ENCODE results near the gene ADCY5. TPM values are rescaled to one million over a fixed set of nuclear protein-coding genes. Genes with fewer than 3 reads are reported as not detected.
A peak's percentile ranks its signal among the peaks of the same experiment; 100 is the strongest.

The ADCY5 gene
- total and polyA plus RNA-seq, 10 donors = 1.7 to 20.6 (median 11.7) TPM

- Histone ChIP-seq H3K4me3 (no peak overlapping the region), H3K27me3 (replicated peaks in 1 of 7) (peaks cover 0 to 9% (median 0%) of the 10 kb centered on the region in 7 donors), H3K36me3 (peaks cover 0 to 32% (median 0%) of the 10 kb centered on the region in 6 donors), H3K4me1 (no peaks in the 10 kb centered on the region), H3K27ac (no peak overlapping the region), H3K9me3 (no peaks in the 10 kb centered on the region)
- intact Hi-C loops (cut with DNase I; ENCODE audit: low total_unique reads) = no loop called here
- WGBS, 5 donors = 47 to 75% (median 62%) methylated on average over 3 to 4 of the region's 4 CpGs
- no peak for TF ChIP-seq POLR2A (IDR thresholded peaks at IDR 0.05)
- TF ChIP-seq POLR2AphosphoS5 (IDR thresholded peaks at IDR 0.05) = no peak
- TF ChIP-seq, protein P1, sequence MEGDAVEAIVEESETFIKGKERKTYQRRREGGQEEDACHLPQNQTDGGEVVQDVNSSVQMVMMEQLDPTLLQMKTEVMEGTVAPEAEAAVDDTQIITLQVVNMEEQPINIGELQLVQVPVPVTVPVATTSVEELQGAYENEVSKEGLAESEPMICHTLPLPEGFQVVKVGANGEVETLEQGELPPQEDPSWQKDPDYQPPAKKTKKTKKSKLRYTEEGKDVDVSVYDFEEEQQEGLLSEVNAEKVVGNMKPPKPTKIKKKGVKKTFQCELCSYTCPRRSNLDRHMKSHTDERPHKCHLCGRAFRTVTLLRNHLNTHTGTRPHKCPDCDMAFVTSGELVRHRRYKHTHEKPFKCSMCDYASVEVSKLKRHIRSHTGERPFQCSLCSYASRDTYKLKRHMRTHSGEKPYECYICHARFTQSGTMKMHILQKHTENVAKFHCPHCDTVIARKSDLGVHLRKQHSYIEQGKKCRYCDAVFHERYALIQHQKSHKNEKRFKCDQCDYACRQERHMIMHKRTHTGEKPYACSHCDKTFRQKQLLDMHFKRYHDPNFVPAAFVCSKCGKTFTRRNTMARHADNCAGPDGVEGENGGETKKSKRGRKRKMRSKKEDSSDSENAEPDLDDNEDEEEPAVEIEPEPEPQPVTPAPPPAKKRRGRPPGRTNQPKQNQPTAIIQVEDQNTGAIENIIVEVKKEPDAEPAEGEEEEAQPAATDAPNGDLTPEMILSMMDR (IDR thresholded peaks at IDR 0.05 in 8 of 11, conservative IDR thresholded peaks at IDR 0.05 in 3 of 11) = no peak
- peak; percentile 44 for DNase-seq
Measured at GRCh38 chr3:123301331-123302184, 147.3 kb downstream of the ADCY5 start.

DNA sequence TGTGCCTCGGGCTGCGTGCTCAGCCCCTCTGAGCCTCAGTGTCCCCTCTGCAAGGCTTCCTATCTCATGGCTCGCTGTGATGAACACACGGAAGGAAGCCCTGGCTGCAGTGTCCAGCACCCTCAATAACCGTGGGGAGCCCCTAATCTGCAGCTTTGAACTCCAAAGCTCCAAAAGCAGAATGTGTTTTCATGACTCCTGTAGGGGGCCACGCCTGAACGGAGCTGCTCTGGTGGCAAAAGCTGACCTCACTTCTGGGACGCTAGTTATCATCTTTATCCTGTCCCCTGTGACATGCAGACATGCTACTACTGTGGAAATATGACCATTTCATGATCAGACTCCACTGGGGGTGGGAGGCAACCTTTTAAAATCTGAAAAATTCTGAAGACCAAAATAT lies 148.3 kb downstream of the ADCY5 start:
- peak; percentile 44 for DNase-seq
- TF ChIP-seq POLR2AphosphoS5 (IDR thresholded peaks at IDR 0.05) (no peak), POLR2A (IDR thresholded peaks at IDR 0.05) (no peak)
- TF ChIP-seq, protein P1 (IDR thresholded peaks at IDR 0.05 in 8 of 11, conservative IDR thresholded peaks at IDR 0.05 in 3 of 11) = no peak
- H3K27me3 ChIP-seq (replicated peaks in 1 of 7) = peaks cover 0 to 9% (median 0%) of the 10 kb centered on the region in 7 donors
- no peaks in the 10 kb centered on the region for H3K9me3 ChIP-seq
- no peaks in the 10 kb centered on the region for H3K4me1 ChIP-seq
- H3K36me3 ChIP-seq = peaks cover 0 to 32% (median 0%) of the 10 kb centered on the region in 6 donors
- H3K27ac ChIP-seq = no peak overlapping the region
- 73 to 83% (median 78%) methylated on average over 6 to 8 of the region's 8 CpGs for WGBS, 5 donors
- no peak overlapping the region for H3K4me3 ChIP-seq
- intact Hi-C loops (cut with DNase I; ENCODE audit: low total_unique reads) = no loop called here

- 78 to 90% (median 88%) methylated on average over 14 to 16 of the region's 16 CpGs for WGBS, 5 donors
- H3K9me3 ChIP-seq = no peaks in the 10 kb centered on the region
- TF ChIP-seq POLR2AphosphoS5 (IDR thresholded peaks at IDR 0.05) = no peak
- TF ChIP-seq, protein P1 (IDR thresholded peaks at IDR 0.05 in 8 of 11, conservative IDR thresholded peaks at IDR 0.05 in 3 of 11) = no peak
- H3K4me3 ChIP-seq = no peak overlapping the region
- H3K27ac ChIP-seq = no peak overlapping the region
- H3K27me3 ChIP-seq (replicated peaks in 1 of 7) = peaks cover 0 to 9% (median 0%) of the 10 kb centered on the region in 7 donors
- intact Hi-C loops (cut with DNase I; ENCODE audit: low total_unique reads) = no loop called here
- peaks cover 0 to 32% (median 0%) of the 10 kb centered on the region in 6 donors for H3K36me3 ChIP-seq
- peak; percentile 65 for DNase-seq
- no peaks in the 10 kb centered on the region for H3K4me1 ChIP-seq
Measured at GRCh38 chr3:123300056-123300455, 148.8 kb downstream of the ADCY5 start.

DNA sequence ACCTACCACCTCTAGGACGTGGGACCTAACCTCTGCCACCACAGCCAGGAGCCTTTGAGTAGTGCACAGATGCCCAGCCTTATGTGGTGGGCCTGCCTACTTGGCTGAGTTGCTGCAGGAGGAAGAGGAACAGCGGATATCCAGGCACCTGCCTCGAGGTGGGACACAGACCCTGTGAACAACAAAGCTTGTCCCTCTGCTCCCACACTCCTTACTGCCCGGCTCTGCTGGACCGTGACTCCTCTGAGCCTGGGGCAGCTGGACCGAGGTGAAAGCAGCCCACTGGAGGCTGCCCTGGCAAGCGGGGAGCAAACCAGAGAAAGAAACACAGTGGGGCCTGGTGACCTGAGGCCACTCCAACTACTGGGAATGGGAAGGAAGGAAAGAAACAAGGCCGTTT lies 149.3 kb downstream of the ADCY5 start:
- DNase-seq = peak; percentile 45
- TF ChIP-seq POLR2A (IDR thresholded peaks at IDR 0.05) (no peak), POLR2AphosphoS5 (IDR thresholded peaks at IDR 0.05) (no peak)
- TF ChIP-seq, protein P1 (IDR thresholded peaks at IDR 0.05 in 8 of 11, conservative IDR thresholded peaks at IDR 0.05 in 3 of 11) = no peak
- Histone ChIP-seq H3K4me1 (no peaks in the 10 kb centered on the region), H3K27ac (no peak overlapping the region), H3K27me3 (replicated peaks in 1 of 7) (peaks cover 0 to 9% (median 0%) of the 10 kb centered on the region in 7 donors), H3K9me3 (no peaks in the 10 kb centered on the region), H3K4me3 (no peak overlapping the region), H3K36me3 (peaks cover 0 to 32% (median 0%) of the 10 kb centered on the region in 6 donors)
- WGBS, 5 donors = 48 to 74% (median 59%) methylated on average over 7 to 8 of the region's 8 CpGs
- intact Hi-C loops (cut with DNase I; ENCODE audit: low total_unique reads) = no loop called here

Data from spleen (tissue), 11 donors.